HL-60 (cell line): Measurements from ENCODE around the gene MAGI2.

Experiments
- TF ChIP-seq, protein P1 (sequence below): IDR thresholded peaks from one replicate; pipeline ENCODE4 v1.5.1; 2011; ENCODE audit warnings: low read length, control low read depth, inconsistent platforms; ENCODE audit not compliant: insufficient read depth
- TF ChIP-seq, protein P2 (sequence below): IDR thresholded peaks from 2 replicates; pipeline ENCODE4 v1.6.1; 2012; ENCODE audit warnings: low read depth; ENCODE audit not compliant: insufficient replicate concordance

DNA sequence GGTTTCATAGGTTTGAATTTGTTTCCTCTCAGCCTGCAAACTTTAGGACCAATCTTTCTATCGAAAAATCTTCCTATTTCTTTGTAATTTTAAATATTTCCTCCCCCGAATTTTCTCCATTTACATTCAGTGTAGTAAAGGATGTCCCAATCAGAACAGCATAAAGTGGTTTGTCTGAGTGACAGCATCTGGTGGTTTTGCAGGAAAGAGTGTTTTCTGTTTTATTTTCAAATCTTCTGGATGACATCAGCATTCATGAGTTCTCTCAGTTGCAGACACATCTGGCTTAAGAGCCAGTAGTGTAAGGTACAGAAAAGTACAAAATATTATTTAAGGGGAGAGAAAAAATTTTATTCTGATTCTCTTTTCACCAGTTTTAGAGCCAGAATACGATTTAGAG lies 1020.0 kb downstream of the MAGI2 start:
- TF ChIP-seq, protein P1, sequence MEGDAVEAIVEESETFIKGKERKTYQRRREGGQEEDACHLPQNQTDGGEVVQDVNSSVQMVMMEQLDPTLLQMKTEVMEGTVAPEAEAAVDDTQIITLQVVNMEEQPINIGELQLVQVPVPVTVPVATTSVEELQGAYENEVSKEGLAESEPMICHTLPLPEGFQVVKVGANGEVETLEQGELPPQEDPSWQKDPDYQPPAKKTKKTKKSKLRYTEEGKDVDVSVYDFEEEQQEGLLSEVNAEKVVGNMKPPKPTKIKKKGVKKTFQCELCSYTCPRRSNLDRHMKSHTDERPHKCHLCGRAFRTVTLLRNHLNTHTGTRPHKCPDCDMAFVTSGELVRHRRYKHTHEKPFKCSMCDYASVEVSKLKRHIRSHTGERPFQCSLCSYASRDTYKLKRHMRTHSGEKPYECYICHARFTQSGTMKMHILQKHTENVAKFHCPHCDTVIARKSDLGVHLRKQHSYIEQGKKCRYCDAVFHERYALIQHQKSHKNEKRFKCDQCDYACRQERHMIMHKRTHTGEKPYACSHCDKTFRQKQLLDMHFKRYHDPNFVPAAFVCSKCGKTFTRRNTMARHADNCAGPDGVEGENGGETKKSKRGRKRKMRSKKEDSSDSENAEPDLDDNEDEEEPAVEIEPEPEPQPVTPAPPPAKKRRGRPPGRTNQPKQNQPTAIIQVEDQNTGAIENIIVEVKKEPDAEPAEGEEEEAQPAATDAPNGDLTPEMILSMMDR: no peak
- TF ChIP-seq, protein P2, sequence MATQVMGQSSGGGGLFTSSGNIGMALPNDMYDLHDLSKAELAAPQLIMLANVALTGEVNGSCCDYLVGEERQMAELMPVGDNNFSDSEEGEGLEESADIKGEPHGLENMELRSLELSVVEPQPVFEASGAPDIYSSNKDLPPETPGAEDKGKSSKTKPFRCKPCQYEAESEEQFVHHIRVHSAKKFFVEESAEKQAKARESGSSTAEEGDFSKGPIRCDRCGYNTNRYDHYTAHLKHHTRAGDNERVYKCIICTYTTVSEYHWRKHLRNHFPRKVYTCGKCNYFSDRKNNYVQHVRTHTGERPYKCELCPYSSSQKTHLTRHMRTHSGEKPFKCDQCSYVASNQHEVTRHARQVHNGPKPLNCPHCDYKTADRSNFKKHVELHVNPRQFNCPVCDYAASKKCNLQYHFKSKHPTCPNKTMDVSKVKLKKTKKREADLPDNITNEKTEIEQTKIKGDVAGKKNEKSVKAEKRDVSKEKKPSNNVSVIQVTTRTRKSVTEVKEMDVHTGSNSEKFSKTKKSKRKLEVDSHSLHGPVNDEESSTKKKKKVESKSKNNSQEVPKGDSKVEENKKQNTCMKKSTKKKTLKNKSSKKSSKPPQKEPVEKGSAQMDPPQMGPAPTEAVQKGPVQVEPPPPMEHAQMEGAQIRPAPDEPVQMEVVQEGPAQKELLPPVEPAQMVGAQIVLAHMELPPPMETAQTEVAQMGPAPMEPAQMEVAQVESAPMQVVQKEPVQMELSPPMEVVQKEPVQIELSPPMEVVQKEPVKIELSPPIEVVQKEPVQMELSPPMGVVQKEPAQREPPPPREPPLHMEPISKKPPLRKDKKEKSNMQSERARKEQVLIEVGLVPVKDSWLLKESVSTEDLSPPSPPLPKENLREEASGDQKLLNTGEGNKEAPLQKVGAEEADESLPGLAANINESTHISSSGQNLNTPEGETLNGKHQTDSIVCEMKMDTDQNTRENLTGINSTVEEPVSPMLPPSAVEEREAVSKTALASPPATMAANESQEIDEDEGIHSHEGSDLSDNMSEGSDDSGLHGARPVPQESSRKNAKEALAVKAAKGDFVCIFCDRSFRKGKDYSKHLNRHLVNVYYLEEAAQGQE: no peak
